ENCODE measurements around the gene YWHAQ.

DNA sequence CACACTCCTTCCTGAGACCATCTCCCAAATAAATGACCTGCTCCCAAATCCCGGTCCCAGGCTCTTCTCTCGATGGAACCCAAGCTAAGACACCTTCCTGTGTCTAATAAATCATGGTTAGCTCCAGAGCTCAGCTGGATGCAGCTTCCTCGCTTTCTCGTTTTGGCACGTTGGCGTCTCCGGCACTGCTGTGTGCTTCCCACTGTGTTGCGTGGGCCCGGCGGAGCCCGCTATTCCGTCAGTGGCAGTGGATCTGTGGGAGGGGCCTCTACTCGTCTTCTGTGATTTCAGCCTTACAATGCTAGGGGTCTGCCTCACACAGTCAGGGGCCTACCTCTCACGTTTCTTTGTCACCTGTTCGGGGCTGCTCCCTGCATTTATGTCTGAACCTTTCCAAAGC is 29.4 kb upstream of the YWHAQ start:
- TF ChIP-seq, protein P1, sequence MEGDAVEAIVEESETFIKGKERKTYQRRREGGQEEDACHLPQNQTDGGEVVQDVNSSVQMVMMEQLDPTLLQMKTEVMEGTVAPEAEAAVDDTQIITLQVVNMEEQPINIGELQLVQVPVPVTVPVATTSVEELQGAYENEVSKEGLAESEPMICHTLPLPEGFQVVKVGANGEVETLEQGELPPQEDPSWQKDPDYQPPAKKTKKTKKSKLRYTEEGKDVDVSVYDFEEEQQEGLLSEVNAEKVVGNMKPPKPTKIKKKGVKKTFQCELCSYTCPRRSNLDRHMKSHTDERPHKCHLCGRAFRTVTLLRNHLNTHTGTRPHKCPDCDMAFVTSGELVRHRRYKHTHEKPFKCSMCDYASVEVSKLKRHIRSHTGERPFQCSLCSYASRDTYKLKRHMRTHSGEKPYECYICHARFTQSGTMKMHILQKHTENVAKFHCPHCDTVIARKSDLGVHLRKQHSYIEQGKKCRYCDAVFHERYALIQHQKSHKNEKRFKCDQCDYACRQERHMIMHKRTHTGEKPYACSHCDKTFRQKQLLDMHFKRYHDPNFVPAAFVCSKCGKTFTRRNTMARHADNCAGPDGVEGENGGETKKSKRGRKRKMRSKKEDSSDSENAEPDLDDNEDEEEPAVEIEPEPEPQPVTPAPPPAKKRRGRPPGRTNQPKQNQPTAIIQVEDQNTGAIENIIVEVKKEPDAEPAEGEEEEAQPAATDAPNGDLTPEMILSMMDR (IDR thresholded peaks at IDR 0.05) = no peak
- TF ChIP-seq ZFX (IDR thresholded peaks at IDR 0.05; ENCODE audit: borderline replicate concordance) = no peak

All from 22Rv1 (cell line).